RPMI7951 (cell line): Measurements from ENCODE around the gene CREBBP. TPM values are rescaled to one million over a fixed set of nuclear protein-coding genes. Genes with fewer than 3 reads are reported as not detected.

ENCODE experiments used
- DNase-seq: peaks from one replicate; pipeline ENCODE4 v3.0.0-alpha.2; 2012; ENCODE audit warnings: low read depth
- total RNA-seq: library from RNA; depleted of rRNA; stranded (reverse); fragments of >200 nt; shearing (Covaris generic); gene quantifications from 2 replicates; pipeline ENCODE4 v1.2.3, GENCODE V29; 2014

The CREBBP gene
- total RNA-seq, 1 experiment from 2014 or later, result 6.8 TPM

- DNase-seq, result peak; percentile 17
Observed at GRCh38 chr16:3825103-3825502, 55.4 kb downstream of the CREBBP start.

- DNase-seq, result no peak
Observed at GRCh38 chr16:3824121-3824795, 56.3 kb downstream of the CREBBP start.

DNA sequence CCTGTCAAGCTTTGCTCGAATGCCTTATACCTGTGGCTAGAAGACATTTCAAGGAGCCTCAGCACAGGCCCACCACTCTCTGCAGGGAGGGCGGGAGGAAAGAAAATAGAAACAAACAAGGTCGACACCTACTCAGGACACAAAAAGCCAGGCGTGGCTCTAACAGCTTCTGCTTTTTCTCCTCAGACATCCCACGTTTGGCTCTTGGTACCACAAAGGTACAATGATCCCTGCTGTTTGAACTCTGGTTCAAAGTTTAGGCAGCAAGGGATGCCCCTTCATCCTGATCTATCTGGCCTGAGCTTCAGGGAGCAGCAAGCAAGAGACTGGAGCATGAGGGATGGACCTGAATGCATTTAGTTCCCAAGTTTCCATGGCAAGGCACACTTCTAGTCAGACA lies 57.1 kb downstream of the CREBBP start:
- DNase-seq, result no peak

GRCh38 chr16:3822366-3823045 lies 58.0 kb downstream of the CREBBP start:
- peak; percentile 46 for DNase-seq

GRCh38 chr16:3821184-3821583 lies 59.3 kb downstream of the CREBBP start:
- DNase-seq, result no peak

DNA sequence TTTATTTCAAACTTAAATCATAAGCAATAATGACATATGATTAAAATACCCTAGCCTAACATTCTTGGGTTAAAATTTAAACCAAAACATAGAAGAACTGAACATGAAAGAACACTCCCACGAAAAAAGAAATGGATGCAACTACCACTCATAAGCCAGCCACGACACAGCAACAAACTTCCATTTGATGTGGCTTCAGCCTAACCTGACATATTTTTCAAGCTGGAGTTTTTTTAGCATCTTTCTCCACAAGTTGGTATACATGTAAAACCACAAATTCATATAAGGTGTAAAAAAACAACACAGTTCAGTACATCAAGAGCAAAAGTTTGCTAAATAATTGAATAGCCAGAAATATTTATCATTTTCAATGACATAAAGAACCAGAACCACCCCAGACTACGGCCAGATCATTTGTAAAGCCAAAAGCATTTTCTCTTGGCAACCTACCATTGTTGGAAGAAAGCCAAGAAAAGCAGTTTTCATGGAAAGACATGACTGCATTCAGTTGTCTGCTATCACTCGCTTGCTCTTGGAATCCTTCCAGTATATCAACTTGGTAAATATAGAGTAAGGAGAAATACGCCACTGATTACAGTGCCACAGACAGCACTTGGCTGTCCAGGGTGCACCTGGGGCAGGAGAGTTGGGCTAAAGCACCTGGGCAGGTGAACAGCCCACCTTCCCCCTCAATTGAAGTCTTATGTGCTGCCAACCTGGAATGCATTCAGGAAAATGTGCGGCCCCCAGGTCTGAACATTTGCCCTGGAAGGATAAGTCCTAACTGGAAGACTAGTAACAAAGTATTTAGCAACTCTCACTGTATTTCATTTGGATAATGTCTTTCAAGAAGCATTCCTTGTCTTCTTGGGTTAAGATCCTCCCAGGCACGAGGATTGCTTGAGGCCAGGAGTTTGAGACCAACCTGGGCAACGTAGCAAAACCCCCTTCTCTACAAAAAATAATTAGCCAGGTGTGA lies 60.5 kb downstream of the CREBBP start:
- DNase-seq, result peak; percentile 88

DNA sequence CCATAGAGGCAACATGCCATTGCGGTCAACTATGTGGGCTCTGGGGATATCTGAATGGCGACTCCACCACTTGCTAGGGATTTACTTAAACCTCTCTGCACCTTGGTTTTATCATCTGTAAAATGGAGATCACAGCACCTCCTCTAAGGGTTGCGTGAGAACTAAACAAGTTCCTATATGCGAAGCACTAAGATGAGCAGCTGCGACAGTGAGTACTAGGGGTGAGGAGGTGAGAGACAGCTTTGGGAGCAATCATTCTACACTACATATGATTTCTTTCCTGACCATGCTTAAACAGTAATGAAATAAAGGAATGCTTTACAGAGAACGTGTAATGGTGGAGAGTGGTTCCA lies 61.4 kb downstream of the CREBBP start:
- no peak for DNase-seq

- no peak for DNase-seq
Observed at GRCh38 chr16:3816326-3816725, 64.2 kb downstream of the CREBBP start.

DNA sequence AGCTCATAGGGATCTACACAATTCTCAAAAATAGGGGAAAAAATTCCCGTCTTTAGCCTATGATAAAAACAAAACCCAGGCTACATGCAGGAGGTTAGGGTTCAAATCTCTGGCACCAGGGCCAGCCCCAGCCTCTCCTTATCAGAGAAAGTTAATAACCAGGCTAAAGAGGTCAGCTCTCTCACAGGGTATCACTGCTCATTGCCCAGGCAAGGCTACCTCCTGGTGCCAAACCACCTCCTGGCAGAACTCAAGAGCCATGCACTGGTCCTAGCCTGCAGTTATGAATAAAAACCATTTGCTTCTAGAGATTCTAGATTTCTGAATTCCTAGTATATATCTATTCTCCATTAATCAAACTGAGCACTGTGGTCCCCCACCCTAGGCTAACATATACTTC lies 65.8 kb downstream of the CREBBP start:
- DNase-seq, result no peak

GRCh38 chr16:3812469-3813172 lies 67.9 kb downstream of the CREBBP start:
- DNase-seq, result no peak

DNA sequence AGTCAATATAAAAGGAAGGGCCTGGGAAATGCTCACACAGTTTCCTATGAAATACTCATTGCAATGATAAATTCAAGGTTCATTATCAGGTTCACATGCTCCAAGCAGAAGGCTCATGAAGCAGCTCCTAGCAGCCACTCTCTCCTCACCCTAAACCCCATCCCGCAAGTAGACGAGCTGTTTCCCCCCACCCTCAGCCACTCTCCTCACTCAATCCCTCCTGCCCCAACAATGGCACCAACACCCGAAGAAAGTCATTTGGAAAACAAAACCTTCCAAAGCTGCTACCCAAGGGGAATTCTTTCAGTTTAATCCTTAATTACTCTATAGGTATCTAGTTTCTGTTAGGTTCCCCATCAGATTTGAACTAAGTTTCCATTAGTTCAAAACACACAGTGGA lies 69.7 kb downstream of the CREBBP start:
- DNase-seq, result no peak

- no peak for DNase-seq
Observed at GRCh38 chr16:3810198-3810664, 70.3 kb downstream of the CREBBP start.

DNA sequence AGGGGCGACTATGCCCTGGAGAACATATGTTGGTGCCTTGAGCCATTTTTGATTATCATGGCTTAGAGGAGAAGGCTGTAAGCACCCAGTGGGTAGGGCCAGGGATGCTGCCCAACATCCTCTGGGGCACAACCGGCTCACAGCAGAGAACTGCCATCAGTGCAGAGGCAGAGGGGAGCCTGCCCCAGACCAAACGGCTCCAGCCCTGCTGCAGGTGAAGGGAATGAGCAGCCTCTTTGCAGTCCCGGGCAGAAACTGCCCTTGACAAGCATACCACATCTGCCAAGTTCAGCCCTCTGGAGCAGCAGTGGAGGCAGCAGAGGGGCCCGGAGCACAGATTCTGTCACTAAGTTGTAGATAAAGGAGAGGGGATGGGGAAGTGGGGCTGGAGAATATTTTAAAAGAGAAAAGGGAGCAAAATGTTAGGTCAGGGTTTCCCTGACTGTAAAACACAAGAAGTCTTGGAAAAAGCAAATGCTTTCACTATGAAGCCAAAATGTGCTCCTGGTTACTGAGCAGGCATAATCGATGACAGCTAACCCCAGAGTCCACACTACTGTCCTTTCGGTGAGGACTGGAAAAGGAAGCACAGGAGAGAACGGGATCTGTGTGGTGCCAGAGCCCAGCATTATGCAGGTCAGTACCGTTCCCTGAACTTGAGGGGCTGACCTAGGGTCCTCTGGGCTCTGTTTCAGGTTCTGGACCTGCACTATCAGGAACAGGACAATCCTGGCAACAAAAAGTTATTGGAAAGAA lies 72.0 kb downstream of the CREBBP start:
- DNase-seq, result no peak

GRCh38 chr16:3807425-3808123 lies 72.9 kb downstream of the CREBBP start:
- DNase-seq, result no peak

DNA sequence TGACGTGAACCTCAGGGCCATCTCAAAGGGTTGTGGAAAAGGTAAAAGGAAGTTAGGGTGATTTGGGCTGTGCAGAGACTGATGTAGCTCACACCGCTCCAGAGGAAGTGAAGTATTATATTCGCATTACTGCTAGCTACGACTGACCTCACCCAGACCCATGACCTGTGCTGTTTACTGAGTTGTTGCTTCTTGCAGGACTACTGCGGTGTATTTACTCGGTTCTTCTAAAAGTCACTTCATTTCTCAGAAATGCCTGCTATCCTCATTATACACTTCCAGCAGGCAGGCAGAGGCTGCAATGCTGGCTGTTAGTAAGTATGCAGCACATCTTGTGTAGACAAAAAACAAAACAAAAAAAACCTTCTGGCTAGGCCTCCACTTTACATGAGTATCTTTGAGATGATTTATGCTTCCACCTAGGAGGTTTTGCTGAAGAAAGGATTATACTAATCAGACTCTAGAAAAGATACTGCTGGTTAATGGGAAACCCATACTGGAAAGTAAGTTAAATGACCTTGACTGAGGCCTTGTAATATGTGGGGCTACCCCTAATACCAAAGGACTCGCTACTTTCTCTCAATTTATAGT lies 76.0 kb downstream of the CREBBP start:
- no peak for DNase-seq

DNA sequence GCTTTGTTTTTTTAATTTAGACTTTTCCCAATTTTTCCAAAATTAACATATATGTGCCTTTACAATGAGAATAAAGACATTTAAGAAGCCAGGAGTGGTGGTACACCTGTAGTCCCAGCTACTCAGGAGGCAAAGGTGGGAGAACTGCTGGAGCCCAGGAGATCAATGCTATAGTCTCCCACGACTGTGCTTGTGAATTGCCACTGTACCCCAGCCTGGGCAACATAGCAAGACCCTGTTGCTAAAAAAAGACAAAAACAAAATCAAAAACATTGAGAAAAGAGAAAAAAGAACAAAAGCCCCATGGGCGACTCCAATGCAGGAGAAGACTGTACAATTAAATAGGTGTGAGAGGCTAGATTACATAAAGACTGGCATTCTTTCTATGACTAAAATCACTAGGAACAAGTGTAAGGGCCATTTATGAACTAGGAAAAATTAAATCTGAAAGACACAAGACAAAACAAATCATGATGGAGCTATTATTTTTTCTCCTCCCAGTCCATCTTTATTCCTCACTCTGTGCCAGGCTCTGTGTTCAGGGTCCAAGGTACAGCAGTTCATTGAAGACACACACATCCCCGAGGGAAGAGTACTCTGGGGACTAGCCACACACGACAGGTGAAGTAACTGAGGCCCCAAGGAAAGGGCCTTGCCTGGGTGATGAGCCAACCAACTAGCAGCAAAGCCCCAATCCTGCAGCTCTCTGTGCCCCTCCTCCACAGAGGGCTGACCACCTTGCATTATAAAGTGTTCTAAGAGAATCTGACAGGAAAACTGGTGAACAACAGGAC lies 79.8 kb downstream of the CREBBP start:
- DNase-seq, result no peak

GRCh38 chr16:3800019-3800418 lies 80.5 kb downstream of the CREBBP start:
- DNase-seq, result no peak

DNA sequence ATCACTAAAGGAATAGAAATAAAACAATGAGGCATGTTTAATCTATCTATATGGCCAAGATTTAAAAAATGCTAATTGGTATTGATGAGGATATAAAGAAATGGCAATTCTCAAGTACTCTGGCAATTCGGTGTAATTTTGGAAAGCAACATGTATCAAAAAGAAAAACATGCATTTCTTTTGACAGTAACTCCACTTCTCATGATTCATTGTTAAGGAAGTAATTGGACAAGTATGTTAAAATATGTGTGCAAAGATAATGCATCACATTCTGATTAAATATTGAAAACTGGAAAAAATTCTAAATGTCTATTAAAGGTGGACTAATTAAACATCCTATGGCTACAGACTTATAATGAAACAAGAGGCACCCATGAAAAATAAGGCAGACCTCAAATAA lies 81.2 kb downstream of the CREBBP start:
- DNase-seq, result no peak

GRCh38 chr16:3798838-3799237 lies 81.7 kb downstream of the CREBBP start:
- DNase-seq, result no peak
